HEK293 (cell line): Measurements from ENCODE around the gene ATMIN.

ENCODE experiments used
- HOXD13 ChIP-seq: sonication (generic); formaldehyde crosslinking; IDR thresholded peaks from 2 replicates; pipeline ENCODE4 v1.8.0; 2022; ENCODE audit warnings: missing genetic modification reagents, borderline replicate concordance
- KLF10 ChIP-seq: fragments of 450-650 bp; IDR thresholded peaks from 2 replicates; pipeline ENCODE4 v1.5.1; 2018; ENCODE audit warnings: missing biosample characterization, mild to moderate bottlenecking, missing genetic modification characterization
- KLF8 ChIP-seq: fragments of 450-650 bp; formaldehyde crosslinking; IDR thresholded peaks from 2 replicates; pipeline ENCODE4 v1.5.1; 2016; ENCODE audit warnings: missing biosample characterization, missing genetic modification characterization
- SALL2 ChIP-seq: fragments of 450-650 bp; formaldehyde crosslinking; IDR thresholded peaks from 2 replicates; pipeline ENCODE4 v1.5.0; 2017; ENCODE audit warnings: missing biosample characterization, mild to moderate bottlenecking, missing genetic modification characterization, borderline replicate concordance
- SCRT1 ChIP-seq: fragments of 450-650 bp; formaldehyde crosslinking; IDR thresholded peaks from 2 replicates; pipeline ENCODE4 v1.5.1; 2016; ENCODE audit warnings: missing biosample characterization, missing genetic modification characterization, borderline replicate concordance
- TCF7L2 ChIP-seq: IDR thresholded peaks from 2 replicates; pipeline ENCODE4 v1.6.1; 2011; ENCODE audit warnings: low read depth, mild to moderate bottlenecking, inconsistent platforms, low read length, moderate library complexity, borderline replicate concordance
- ZFP37 ChIP-seq: fragments of 450-650 bp; formaldehyde crosslinking; IDR thresholded peaks from 2 replicates; pipeline ENCODE4 v1.5.1; 2016; ENCODE audit warnings: missing biosample characterization, missing genetic modification characterization
- ZFP41 ChIP-seq: fragments of 450-650 bp; formaldehyde crosslinking; IDR thresholded peaks from 2 replicates; pipeline ENCODE4 v1.5.1; 2016; ENCODE audit warnings: missing biosample characterization, missing genetic modification characterization, borderline replicate concordance
- ZFP69B ChIP-seq: fragments of 450-650 bp; formaldehyde crosslinking; IDR thresholded peaks from 2 replicates; pipeline ENCODE4 v1.5.1; 2016; ENCODE audit warnings: missing biosample characterization, missing genetic modification characterization
- ZNF138 ChIP-seq: fragments of 450-650 bp; formaldehyde crosslinking; IDR thresholded peaks from 2 replicates; pipeline ENCODE4 v1.5.1; 2016; ENCODE audit warnings: missing biosample characterization, missing genetic modification characterization, borderline replicate concordance
- ZNF16 ChIP-seq: fragments of 450-650 bp; formaldehyde crosslinking; IDR thresholded peaks from 2 replicates; pipeline ENCODE4 v1.5.1; 2016; ENCODE audit warnings: low read depth, missing biosample characterization, missing genetic modification characterization
- ZNF18 ChIP-seq: fragments of 450-650 bp; formaldehyde crosslinking; IDR thresholded peaks from 2 replicates; pipeline ENCODE4 v1.5.1; 2016; ENCODE audit warnings: missing biosample characterization, missing genetic modification characterization
- ZNF2 ChIP-seq: fragments of 450-650 bp; formaldehyde crosslinking; IDR thresholded peaks from 2 replicates; pipeline ENCODE4 v1.5.1; 2016; ENCODE audit warnings: missing biosample characterization, missing genetic modification characterization
- ZNF23 ChIP-seq: fragments of 450-650 bp; formaldehyde crosslinking; IDR thresholded peaks from 2 replicates; pipeline ENCODE4 v1.5.1; 2016; ENCODE audit warnings: missing biosample characterization, missing genetic modification characterization, borderline replicate concordance
- ZNF26 ChIP-seq: fragments of 450-650 bp; formaldehyde crosslinking; IDR thresholded peaks from 2 replicates; pipeline ENCODE4 v1.5.1; 2016; ENCODE audit warnings: missing biosample characterization, missing genetic modification characterization
- ZNF394 ChIP-seq: fragments of 450-650 bp; formaldehyde crosslinking; IDR thresholded peaks from 2 replicates; pipeline ENCODE4 v1.5.1; 2016; ENCODE audit warnings: missing biosample characterization, missing genetic modification characterization, mild to moderate bottlenecking, moderate library complexity, borderline replicate concordance
- ZNF404 ChIP-seq: fragments of 450-650 bp; formaldehyde crosslinking; IDR thresholded peaks from 2 replicates; pipeline ENCODE4 v1.5.1; 2017; ENCODE audit warnings: missing biosample characterization, missing genetic modification characterization
- ZNF510 ChIP-seq: fragments of 450-650 bp; formaldehyde crosslinking; IDR thresholded peaks from 2 replicates; pipeline ENCODE4 v1.5.1; 2018; ENCODE audit warnings: mild to moderate bottlenecking, missing genetic modification characterization, missing biosample characterization; ENCODE audit not compliant: insufficient replicate concordance
- ZNF600 ChIP-seq: fragments of 450-650 bp; formaldehyde crosslinking; IDR thresholded peaks from 2 replicates; pipeline ENCODE4 v1.5.1; 2016; ENCODE audit warnings: missing biosample characterization, missing genetic modification characterization
- ZNF623 ChIP-seq: fragments of 450-650 bp; formaldehyde crosslinking; IDR thresholded peaks from 2 replicates; pipeline ENCODE4 v1.5.1; 2016; ENCODE audit warnings: missing biosample characterization, missing genetic modification characterization
- ZNF76 ChIP-seq: fragments of 450-650 bp; formaldehyde crosslinking; IDR thresholded peaks from 2 replicates; pipeline ENCODE4; 2016; ENCODE audit warnings: low read depth, missing biosample characterization, missing genetic modification characterization, borderline replicate concordance
- ZNF785 ChIP-seq: fragments of 450-650 bp; formaldehyde crosslinking; IDR thresholded peaks from 2 replicates; pipeline ENCODE4 v1.5.1; 2016; ENCODE audit warnings: missing biosample characterization, missing genetic modification characterization
- ZNF791 ChIP-seq: fragments of 450-650 bp; formaldehyde crosslinking; IDR thresholded peaks from 2 replicates; pipeline ENCODE4 v1.5.1; 2016; ENCODE audit warnings: missing biosample characterization, missing genetic modification characterization
- ZSCAN18 ChIP-seq: fragments of 450-650 bp; formaldehyde crosslinking; IDR thresholded peaks from 2 replicates; pipeline ENCODE4 v1.5.1; 2016; ENCODE audit warnings: missing biosample characterization, missing genetic modification characterization
- ZXDB ChIP-seq: fragments of 450-650 bp; formaldehyde crosslinking; IDR thresholded peaks from 2 replicates; pipeline ENCODE4 v1.5.1; 2016; ENCODE audit warnings: missing biosample characterization, missing genetic modification characterization
- TF ChIP-seq, protein P1 (sequence below): fragments of 450-650 bp; formaldehyde crosslinking; IDR thresholded peaks from 2 replicates; pipeline ENCODE4 v1.5.0; 2017; ENCODE audit warnings: missing biosample characterization, missing genetic modification characterization, borderline replicate concordance
- TF ChIP-seq, protein P2 (sequence below): fragments of 450-650 bp; formaldehyde crosslinking; IDR thresholded peaks from 2 replicates; pipeline ENCODE4 v1.5.1; 2016; ENCODE audit warnings: missing biosample characterization, missing genetic modification characterization
- TF ChIP-seq, protein P3 (sequence below): fragments of 450-650 bp; formaldehyde crosslinking; IDR thresholded peaks from 2 replicates; pipeline ENCODE4 v1.5.1; 2017; ENCODE audit warnings: missing biosample characterization, missing genetic modification characterization

The ATMIN gene

GRCh38 chr16:81006813-81007695 is 28.6 kb upstream of the ATMIN start, which contains the start of the genes CENPN and CMC2 (continued):
- TF ChIP-seq ZNF23 (tag by site-specific recombination) (no peak), ZNF394 (tag by site-specific recombination) (no peak; the same call in 1 of the 2 replicates), ZFP69B (tag by site-specific recombination) (0 out of 2 replicates have a peak, but pooled peaks have one; percentile 47), KLF8 (peak; percentile 80; the same call in 1 of the 2 replicates), TCF7L2 (peak; percentile 69; the same call in 1 of the 2 replicates), ZNF18 (tag by site-specific recombination) (no peak), ZNF510 (tag by site-specific recombination) (no peak), ZNF791 (tag by site-specific recombination) (no peak), ZNF16 (tag by site-specific recombination) (no peak), ZFP41 (tag by site-specific recombination) (no peak), ZNF785 (no peak; the same call in 1 of the 2 replicates), ZNF138 (tag by site-specific recombination) (no peak), HOXD13 (CRISPR knock-in tag) (no peak), ZNF600 (no peak; the same call in 1 of the 2 replicates), ZNF76 (peak; percentile 62), KLF10 (tag by site-specific recombination) (peak; percentile 87), SCRT1 (tag by site-specific recombination) (peak; percentile 87), ZFP37 (no peak), ZNF26 (tag by site-specific recombination) (no peak), ZSCAN18 (tag by site-specific recombination) (peak; percentile 80), ZXDB (tag by site-specific recombination) (peak; percentile 90), ZNF2 (0 out of 2 replicates have a peak, but pooled peaks have one; percentile 24), SALL2 (tag by site-specific recombination) (no peak), ZNF404 (tag by site-specific recombination) (no peak), ZNF623 (tag by site-specific recombination) (no peak)
- TF ChIP-seq, protein P1, sequence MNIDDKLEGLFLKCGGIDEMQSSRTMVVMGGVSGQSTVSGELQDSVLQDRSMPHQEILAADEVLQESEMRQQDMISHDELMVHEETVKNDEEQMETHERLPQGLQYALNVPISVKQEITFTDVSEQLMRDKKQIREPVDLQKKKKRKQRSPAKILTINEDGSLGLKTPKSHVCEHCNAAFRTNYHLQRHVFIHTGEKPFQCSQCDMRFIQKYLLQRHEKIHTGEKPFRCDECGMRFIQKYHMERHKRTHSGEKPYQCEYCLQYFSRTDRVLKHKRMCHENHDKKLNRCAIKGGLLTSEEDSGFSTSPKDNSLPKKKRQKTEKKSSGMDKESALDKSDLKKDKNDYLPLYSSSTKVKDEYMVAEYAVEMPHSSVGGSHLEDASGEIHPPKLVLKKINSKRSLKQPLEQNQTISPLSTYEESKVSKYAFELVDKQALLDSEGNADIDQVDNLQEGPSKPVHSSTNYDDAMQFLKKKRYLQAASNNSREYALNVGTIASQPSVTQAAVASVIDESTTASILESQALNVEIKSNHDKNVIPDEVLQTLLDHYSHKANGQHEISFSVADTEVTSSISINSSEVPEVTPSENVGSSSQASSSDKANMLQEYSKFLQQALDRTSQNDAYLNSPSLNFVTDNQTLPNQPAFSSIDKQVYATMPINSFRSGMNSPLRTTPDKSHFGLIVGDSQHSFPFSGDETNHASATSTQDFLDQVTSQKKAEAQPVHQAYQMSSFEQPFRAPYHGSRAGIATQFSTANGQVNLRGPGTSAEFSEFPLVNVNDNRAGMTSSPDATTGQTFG (tag by site-specific recombination): no peak
- TF ChIP-seq, protein P2, sequence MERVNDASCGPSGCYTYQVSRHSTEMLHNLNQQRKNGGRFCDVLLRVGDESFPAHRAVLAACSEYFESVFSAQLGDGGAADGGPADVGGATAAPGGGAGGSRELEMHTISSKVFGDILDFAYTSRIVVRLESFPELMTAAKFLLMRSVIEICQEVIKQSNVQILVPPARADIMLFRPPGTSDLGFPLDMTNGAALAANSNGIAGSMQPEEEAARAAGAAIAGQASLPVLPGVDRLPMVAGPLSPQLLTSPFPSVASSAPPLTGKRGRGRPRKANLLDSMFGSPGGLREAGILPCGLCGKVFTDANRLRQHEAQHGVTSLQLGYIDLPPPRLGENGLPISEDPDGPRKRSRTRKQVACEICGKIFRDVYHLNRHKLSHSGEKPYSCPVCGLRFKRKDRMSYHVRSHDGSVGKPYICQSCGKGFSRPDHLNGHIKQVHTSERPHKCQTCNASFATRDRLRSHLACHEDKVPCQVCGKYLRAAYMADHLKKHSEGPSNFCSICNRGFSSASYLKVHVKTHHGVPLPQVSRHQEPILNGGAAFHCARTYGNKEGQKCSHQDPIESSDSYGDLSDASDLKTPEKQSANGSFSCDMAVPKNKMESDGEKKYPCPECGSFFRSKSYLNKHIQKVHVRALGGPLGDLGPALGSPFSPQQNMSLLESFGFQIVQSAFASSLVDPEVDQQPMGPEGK (tag by site-specific recombination): peak; percentile 95
- TF ChIP-seq, protein P3, sequence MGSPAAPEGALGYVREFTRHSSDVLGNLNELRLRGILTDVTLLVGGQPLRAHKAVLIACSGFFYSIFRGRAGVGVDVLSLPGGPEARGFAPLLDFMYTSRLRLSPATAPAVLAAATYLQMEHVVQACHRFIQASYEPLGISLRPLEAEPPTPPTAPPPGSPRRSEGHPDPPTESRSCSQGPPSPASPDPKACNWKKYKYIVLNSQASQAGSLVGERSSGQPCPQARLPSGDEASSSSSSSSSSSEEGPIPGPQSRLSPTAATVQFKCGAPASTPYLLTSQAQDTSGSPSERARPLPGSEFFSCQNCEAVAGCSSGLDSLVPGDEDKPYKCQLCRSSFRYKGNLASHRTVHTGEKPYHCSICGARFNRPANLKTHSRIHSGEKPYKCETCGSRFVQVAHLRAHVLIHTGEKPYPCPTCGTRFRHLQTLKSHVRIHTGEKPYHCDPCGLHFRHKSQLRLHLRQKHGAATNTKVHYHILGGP: no peak
